LNCaP clone FGC (cell line): ENCODE results near the gene SFI1.

Experiments used
- DNase-seq: peaks from one replicate; pipeline ENCODE4 v3.0.0-alpha.2; 2011; ENCODE audit warnings: low read depth
- H3K4me3 ChIP-seq: 2 replicates; pipeline ENCODE4 v1.5.1; 2011; ENCODE audit warnings: mild to moderate bottlenecking, low read depth, low read length, control low read depth
- TF ChIP-seq, protein P1 (sequence below): IDR thresholded peaks from 2 replicates; pipeline ENCODE4 v1.5.1; 2012; ENCODE audit warnings: mild to moderate bottlenecking; ENCODE audit not compliant: control insufficient read depth, insufficient read depth; ENCODE audit errors: extremely low read depth

SFI1 gene

DNA sequence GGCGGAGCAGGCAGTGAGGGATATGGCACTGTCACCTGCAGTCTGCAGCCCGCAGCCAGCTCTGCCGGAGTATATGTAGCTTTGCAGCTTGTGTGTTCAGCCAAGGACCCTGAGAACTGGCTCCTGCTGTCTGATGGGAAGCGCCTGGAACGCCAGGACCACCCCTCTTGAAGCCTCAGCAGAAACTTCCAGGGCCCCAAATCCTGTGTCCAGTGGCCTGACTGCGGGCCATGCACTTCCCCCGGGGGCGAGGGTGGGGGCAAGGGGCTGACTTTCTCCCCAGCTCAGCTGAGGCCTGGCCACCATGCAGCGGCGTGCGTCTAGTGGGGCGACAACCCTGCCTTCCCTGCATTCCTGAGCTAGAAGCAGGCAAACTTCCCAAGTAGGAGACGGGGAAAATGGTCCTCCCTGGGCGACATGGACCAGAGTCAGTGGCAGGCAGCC is 133.4 kb downstream of the SFI1 start:
- DNase-seq, result no peak
- TF ChIP-seq, protein P1, sequence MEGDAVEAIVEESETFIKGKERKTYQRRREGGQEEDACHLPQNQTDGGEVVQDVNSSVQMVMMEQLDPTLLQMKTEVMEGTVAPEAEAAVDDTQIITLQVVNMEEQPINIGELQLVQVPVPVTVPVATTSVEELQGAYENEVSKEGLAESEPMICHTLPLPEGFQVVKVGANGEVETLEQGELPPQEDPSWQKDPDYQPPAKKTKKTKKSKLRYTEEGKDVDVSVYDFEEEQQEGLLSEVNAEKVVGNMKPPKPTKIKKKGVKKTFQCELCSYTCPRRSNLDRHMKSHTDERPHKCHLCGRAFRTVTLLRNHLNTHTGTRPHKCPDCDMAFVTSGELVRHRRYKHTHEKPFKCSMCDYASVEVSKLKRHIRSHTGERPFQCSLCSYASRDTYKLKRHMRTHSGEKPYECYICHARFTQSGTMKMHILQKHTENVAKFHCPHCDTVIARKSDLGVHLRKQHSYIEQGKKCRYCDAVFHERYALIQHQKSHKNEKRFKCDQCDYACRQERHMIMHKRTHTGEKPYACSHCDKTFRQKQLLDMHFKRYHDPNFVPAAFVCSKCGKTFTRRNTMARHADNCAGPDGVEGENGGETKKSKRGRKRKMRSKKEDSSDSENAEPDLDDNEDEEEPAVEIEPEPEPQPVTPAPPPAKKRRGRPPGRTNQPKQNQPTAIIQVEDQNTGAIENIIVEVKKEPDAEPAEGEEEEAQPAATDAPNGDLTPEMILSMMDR, result no peak
- H3K4me3 ChIP-seq, result peak overlapping the region; percentile 58

DNA sequence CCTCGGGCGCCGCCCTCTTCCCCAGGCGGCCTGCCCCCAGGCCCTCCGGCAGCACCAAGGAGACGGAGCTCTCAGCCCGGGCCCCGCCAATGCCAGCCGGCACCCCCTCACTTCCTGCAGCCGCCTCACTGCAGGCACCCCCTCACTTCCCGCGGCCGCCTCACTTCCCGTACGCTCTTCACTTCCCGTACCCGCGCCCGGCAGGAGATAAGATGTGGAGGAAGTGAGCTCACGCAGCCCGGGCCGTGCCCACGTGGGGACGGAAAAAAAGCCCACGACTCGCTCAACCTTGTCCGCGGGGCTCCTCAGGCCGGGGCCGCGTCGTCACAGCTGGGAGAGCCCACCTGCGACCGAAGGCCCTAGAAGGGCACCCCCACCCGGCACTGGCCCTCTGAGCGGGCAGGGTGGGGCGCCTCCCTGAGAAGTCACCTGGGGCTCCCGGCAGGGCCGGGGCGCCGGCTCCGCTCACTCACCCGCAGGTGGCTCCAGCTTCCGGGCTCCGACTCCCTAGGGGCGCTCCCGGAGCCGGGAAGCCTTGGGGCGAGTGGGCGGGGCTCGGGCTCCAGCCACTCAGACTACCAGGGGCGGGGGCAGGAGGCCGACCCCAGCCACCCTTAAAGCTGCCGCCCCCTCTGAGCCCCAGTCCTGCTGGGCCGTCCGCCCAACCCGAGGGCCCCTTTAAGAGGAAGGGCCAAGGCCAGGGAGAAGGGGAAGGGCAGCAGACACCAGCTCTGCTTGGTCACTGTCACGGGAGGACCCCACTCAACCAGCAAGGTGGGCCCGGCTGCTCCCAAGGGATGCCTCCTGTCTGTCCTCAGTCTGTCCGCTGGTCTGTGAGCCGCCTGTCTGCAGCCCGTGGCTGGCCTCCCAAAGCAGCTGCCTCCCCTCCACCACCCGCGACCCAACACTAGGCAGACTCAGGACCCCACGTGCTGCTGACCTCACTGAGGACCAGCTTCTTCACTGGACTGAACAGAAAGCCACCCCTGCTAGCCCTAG is 134.3 kb downstream of the SFI1 start:
- H3K4me3 ChIP-seq, result peak overlapping the region; percentile 58
- no peak for DNase-seq
- TF ChIP-seq, protein P1, result peak; percentile 4; the same call in 1 of the 2 replicates

DNA sequence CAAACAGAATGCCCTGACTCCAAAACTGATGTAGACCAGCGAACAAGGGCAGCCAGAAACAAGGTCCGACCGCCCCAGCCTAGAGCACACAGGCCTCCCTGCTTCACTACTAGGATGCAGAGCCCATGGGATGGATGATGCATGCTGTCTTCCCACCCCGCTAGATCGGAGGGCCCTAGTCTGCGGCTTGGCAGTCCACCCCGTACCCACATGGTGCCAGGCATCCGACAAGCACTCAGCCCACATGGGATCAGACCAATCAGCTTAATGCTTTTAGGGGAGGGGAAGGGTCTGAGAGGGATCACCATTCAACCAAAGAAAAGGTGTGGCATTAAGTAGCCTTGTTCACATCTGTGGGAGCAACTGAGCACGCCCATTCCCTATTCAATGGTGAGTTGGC is 135.1 kb downstream of the SFI1 start:
- DNase-seq, result no peak
- no peak overlapping the region for H3K4me3 ChIP-seq
- TF ChIP-seq, protein P1, result no peak

DNA sequence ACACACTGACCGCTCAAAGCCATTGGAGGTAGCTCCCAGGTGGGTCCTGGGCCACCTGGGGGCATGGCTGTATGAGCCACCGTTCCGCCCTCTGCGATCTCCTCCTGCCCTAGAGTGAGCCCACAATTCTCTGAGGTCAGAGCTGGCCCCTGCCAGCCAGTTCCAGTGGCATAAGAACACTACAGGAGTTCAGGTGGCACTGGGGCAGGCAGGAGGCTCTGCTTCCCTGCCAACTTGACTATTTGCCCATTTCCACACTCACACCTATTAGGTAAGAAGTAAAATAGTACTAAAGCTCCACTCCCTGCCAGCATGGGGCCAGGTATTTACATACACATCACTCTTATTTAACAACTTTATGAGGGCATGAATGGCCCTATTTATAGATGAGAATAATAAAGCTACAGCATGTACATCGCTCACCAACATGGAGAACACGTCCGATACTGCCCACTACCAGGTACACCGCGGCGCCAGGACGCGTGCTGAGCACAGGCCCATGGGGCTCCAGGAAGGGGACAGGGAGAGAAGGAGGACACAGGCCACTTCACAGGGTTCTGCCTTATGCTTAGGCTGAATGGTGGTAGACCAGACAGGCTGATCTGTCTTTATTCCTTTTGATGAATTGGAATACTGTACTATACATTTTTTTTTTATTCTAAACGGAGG is 139.4 kb downstream of the SFI1 start:
- DNase-seq, result peak; percentile 79
- no peak overlapping the region for H3K4me3 ChIP-seq
- TF ChIP-seq, protein P1, result no peak

DNA sequence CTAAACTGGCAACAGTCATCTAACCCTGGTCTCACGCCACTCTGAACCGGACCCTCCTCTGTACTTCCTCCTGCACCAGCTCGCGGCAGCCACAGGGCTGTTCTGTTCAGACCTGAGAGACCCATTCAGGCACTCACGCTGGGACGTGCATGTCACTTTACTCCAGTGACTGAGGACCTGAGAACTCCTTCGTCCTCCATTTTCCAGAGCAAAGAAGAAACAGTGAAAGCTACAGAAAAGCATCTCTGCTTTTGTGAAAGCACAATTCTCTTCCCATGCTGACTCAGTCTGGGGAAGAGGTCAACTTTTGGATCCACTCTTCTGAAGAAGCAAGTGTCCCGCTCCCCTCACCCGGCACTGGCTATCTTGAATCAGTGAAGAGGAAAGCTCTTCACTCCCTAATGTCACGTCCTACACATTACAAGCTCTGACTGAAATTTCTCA is 141.1 kb downstream of the SFI1 start:
- no peak for DNase-seq
- H3K4me3 ChIP-seq, result no peak overlapping the region
- TF ChIP-seq, protein P1, result no peak

DNA sequence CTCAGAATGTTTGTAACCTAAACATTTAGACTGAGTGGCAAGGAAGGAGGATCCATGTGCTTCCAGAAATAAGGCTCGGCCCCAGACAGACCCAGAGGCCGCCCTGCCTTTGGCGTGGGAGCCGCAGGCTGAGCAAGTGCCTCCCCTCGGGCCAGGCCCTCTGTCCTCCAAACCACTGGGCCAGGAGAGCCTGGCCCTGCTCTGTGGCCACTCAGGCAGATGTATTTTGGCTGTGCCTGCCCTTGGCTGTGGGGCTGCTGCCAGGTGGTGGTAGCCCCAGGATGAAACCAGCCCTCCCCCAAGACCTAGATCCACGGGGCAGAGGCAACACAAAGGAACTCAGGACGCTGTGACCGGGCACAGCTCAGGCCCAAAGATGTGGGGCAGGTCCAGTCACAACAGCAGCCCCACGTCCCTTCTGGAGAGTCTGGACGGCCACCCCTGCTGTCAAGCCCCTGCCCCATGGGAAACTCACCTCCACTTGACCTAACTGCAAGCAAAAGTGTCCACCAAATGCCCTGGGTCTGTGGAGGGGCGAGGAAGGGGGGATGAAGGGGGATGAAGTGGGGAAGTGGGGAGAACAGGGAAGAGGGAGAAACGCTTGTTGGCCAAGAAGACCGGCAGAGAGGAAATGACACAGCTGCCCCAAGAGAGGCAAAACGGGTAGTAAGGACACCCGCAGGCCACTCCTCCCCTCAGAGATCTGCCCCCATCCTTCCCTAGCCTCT is 141.7 kb downstream of the SFI1 start:
- no peak for DNase-seq
- no peak overlapping the region for H3K4me3 ChIP-seq
- TF ChIP-seq, protein P1, result no peak
